SK-N-SH (cell line): ENCODE results near the gene CCDC81.

Experiments
- CTCF ChIP-seq: fragments of 200-600 bp; sonication (generic); IDR thresholded peaks from 2 replicates; pipeline ENCODE4 v1.6.1; 2017; ENCODE audit warnings: antibody characterized with exemption, mild to moderate bottlenecking, moderate library complexity
- EZH2phosphoT487 ChIP-seq: fragments of 200-600 bp; sonication (generic); IDR thresholded peaks from 2 replicates; pipeline ENCODE4 v1.6.1; 2017; ENCODE audit warnings: low read depth, mixed run types, mild to moderate bottlenecking, antibody characterized with exemption, moderate library complexity, borderline replicate concordance
- GABPA ChIP-seq: IDR thresholded peaks from 2 replicates; pipeline ENCODE4 v1.4.0; 2012; ENCODE audit warnings: low read depth, mild to moderate bottlenecking
- RCOR1 ChIP-seq: fragments of 150-350 bp; IDR thresholded peaks from 2 replicates; pipeline ENCODE4 v1.6.1; 2017; ENCODE audit warnings: antibody characterized with exemption, low read length
- TAF1 ChIP-seq: IDR thresholded peaks from 2 replicates; pipeline ENCODE4 v1.6.1; 2012; ENCODE audit warnings: low read depth, mild to moderate bottlenecking, low read length, moderate library complexity, borderline replicate concordance

GRCh38 chr11:86377972-86378371, 3.3 kb downstream of the CCDC81 start:
- TF ChIP-seq GABPA: no peak
- no peak for TF ChIP-seq CTCF
- TF ChIP-seq EZH2phosphoT487: no peak
- no peak for TF ChIP-seq TAF1
- no peak for TF ChIP-seq RCOR1
